GM10248 (cell line): ENCODE data around the gene ZNF101.
"Not testable (repeated sequence)": the region's sequence is repeated elsewhere in the genome, so short reads cannot be mapped to it uniquely, and the experiment has no call there.

Experiments used
- CTCF ChIA-PET: fragments of 300-600 bp; sonication (Branson Sonifier 250); formaldehyde crosslinking; extraction: SDS; loops from one replicate; lab custom pipeline; 2021; ENCODE audit warnings: antibody characterized with exemption; lab: Yijun Ruan, JAX
- POLR2A ChIA-PET: fragments of 350-650 bp; sonication (Branson Sonifier 250); formaldehyde crosslinking; extraction: SDS; loops from one replicate; lab custom pipeline; 2020; ENCODE audit warnings: antibody characterized with exemption; lab: Yijun Ruan, JAX
- DNase-seq: peaks from one replicate; pipeline ENCODE4 v3.0.0; 2012; ENCODE audit errors: extremely low spot score
- TF ChIP-seq, protein P1 (sequence below): IDR thresholded peaks from 2 replicates; pipeline ENCODE4 v1.5.1; 2012; ENCODE audit warnings: mild to moderate bottlenecking, low read depth; ENCODE audit errors: extremely low read depth, missing control alignments, control extremely low read depth

The ZNF101 gene

DNA sequence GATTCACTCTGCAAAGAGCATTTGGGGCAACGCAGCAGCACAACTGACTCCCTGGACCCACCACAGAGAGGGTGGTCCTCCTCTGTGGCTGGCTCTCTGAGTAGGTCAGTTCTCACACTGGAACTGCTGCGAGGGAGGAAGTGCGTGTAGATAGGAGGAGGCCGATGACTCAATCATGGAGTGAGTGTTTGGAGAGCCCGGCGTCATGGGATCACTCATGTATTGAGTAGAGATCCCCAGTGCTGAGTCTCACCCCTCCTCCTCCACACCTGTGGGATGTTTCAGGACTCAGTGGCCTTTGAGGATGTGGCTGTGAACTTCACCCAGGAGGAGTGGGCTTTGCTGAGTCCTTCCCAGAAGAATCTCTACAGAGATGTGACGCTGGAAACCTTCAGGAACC lies 8.9 kb downstream of the ZNF101 start:
- DNase-seq = no peak
- CTCF ChIA-PET = no interaction called here
- TF ChIP-seq, protein P1, sequence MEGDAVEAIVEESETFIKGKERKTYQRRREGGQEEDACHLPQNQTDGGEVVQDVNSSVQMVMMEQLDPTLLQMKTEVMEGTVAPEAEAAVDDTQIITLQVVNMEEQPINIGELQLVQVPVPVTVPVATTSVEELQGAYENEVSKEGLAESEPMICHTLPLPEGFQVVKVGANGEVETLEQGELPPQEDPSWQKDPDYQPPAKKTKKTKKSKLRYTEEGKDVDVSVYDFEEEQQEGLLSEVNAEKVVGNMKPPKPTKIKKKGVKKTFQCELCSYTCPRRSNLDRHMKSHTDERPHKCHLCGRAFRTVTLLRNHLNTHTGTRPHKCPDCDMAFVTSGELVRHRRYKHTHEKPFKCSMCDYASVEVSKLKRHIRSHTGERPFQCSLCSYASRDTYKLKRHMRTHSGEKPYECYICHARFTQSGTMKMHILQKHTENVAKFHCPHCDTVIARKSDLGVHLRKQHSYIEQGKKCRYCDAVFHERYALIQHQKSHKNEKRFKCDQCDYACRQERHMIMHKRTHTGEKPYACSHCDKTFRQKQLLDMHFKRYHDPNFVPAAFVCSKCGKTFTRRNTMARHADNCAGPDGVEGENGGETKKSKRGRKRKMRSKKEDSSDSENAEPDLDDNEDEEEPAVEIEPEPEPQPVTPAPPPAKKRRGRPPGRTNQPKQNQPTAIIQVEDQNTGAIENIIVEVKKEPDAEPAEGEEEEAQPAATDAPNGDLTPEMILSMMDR = no peak
- POLR2A ChIA-PET = no interaction called here

DNA sequence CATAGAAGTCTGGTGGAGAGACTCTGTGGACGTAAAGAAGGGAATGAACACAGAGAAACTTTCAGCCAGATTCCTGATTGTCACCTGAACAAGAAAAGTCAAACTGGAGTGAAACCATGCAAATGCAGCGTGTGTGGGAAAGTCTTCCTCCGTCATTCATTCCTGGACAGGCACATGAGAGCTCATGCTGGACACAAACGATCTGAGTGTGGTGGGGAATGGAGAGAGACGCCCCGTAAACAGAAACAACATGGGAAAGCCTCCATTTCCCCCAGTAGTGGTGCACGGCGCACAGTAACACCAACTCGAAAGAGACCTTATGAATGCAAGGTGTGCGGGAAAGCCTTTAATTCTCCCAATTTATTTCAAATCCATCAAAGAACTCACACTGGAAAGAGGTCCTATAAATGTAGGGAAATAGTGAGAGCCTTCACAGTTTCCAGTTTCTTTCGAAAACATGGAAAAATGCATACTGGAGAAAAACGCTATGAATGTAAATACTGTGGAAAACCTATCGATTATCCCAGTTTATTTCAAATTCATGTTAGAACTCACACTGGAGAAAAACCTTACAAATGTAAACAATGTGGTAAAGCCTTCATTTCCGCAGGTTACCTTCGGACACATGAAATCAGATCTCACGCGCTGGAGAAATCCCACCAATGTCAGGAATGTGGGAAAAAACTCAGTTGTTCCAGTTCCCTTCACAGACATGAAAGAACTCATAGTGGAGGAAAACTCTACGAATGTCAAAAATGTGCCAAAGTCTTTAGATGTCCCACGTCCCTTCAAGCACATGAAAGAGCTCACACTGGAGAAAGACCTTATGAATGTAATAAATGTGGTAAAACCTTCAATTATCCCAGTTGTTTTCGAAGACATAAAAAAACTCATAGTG lies 10.8 kb downstream of the ZNF101 start:
- TF ChIP-seq, protein P1 = no peak
- no peak for DNase-seq
- CTCF ChIA-PET = no interaction called here
- POLR2A ChIA-PET = no interaction called here

DNA sequence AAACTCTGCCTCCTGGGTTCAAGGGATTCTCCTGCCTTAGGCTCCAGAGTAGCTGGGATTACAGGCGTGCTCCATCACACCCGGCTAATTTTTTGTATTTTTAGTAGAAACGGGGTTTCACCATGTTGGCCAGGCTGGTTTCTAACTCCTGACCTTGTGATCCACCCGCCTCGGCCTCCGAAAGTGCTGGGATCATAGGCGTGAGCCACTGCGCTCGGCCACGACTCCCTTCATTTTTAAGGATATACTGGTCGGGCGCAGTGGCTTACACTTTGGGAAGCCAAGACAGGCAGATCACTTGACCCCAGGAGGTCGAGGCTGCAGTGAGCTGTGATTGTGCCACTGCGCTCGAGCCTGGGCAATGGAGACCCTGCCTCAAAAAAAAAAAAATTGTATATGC lies 17.5 kb downstream of the ZNF101 start:
- CTCF ChIA-PET = interaction anchor here (1.0 kb wide), 1 partner anchor 10 kb away, joined by 3 read pairs; no protein-coding TSS in a partner anchor
- DNase-seq, POLR2A ChIA-PET: not testable (repeated sequence)

DNA sequence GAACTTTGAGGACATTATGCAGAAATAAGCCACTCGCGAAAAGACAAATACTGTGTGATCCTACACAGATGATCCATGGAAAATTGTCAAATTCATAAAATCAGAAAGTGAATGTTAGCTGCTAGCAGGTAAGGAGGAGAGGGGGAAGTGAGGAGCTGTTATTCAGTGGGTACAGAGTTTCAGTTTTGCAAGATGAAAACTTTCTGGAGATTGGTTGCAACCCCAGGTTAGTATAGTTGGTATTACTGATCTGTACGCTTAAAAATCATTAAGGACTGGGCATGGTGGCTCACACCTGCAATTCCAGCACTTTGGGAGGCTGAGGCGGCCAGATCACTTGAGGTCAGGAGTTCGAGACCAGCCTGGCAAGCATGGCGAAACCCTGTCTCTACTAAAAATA lies 17.9 kb downstream of the ZNF101 start:
- POLR2A ChIA-PET = no interaction called here
- CTCF ChIA-PET = no interaction called here
- DNase-seq = no peak
- TF ChIP-seq, protein P1 = no peak

DNA sequence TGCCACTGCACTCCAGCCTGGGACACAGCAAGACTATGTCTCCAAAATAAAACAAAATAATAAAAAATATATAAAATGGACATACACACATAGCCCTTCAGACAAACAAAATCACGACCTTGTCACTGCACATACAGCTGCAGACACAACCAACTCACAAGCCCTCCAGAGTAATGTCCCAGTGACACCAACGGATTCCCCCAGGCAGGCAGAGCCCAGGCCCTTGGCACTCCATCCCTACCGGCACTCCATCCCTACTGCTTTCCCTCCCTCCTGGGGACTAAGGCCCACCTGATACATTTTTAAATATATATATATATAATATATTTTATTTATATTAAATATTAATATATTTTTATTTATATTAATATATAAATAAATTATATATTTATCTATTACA lies 18.5 kb downstream of the ZNF101 start:
- TF ChIP-seq, protein P1 = no peak
- POLR2A ChIA-PET = no interaction called here
- CTCF ChIA-PET = no interaction called here
- DNase-seq = no peak

DNA sequence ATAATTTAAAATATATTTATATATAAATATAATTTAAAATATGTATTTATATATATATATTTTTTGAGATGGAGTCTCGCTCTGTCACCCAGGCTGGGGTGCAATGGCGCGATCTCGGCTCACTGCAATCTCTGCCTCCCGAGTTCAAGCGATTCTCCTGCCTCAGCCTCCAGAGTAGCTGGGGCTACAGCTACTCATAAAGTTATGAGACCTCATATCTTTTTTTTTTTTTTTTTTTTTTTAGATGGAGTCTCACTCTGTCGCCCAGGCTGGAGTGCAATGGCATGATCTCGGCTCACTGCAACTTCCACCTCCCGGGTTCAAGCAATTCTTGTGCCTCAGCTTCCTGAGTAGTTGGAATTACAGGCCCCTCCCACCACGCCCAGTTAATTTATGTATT lies 20.4 kb downstream of the ZNF101 start:
- POLR2A ChIA-PET, DNase-seq, CTCF ChIA-PET: not testable (repeated sequence)

DNA sequence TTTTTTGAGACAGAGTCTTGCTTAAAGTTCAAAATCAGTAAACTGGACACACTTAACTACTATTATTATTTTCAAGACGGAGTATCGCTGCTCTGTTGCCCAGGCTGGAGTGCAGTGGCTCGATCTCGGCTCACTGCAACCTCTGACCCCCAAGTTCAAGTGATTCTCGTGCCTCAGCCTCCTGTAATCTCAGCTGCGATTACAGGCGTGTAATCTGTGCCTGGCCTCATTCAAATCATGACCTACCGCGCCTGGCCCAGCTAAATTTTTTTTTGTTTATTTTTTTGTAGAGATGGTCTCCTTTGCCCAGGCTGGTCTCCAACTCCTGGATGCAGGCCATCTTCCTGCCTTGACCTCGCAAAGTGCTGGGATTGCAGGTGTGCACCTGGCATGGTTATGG lies 23.0 kb downstream of the ZNF101 start:
- TF ChIP-seq, protein P1 = no peak
- POLR2A ChIA-PET = no interaction called here
- CTCF ChIA-PET = no interaction called here
- DNase-seq = no peak
